Mesangial cell (primary cell): ENCODE results near the gene KRTAP5-6. TPM values are rescaled to one million over a fixed set of nuclear protein-coding genes. Genes with fewer than 3 reads are reported as not detected.

Source experiments
- total RNA-seq: library from RNA; depleted of rRNA; stranded (reverse); fragments of >200 nt; gene quantifications from 2 replicates; pipeline ENCODE4 v1.2.3, GENCODE V29; 2015

Gene KRTAP5-6
- total RNA-seq = not detected in 2 replicates

GRCh38 chr11:1696608-1697570 lies at the start of gene KRTAP5-6:
TSS of gene KRTAP5-6 (plus strand) at chr11:1697195. CDS start at chr11:1697246, 51 bp downstream.

Other genes with a start within 250 kb of the KRTAP5-6 start
- gene MOB2, start 210.4 kb upstream of the KRTAP5-6 start, total RNA-seq = 14.8 and 25.4 TPM in 2 replicates
- gene DUSP8, start 124.9 kb upstream of the KRTAP5-6 start, total RNA-seq = 5.7 and 8.4 TPM in 2 replicates
- not detected in 2 replicates for gene KRTAP5-1, start 111.9 kb upstream of the KRTAP5-6 start, total RNA-seq
- not detected in 2 replicates for gene KRTAP5-2, start 98.9 kb upstream of the KRTAP5-6 start, total RNA-seq
- not detected in 2 replicates for gene KRTAP5-3, start 88.7 kb upstream of the KRTAP5-6 start, total RNA-seq
- not detected in 2 replicates for gene KRTAP5-4, start 75.1 kb upstream of the KRTAP5-6 start, total RNA-seq
- gene KRTAP5-5, start 67.4 kb upstream of the KRTAP5-6 start, total RNA-seq = not detected in 2 replicates
- 2.9 TPM in 1 of 2 replicates, not detected in the other for gene IFITM10, start 53.4 kb downstream of the KRTAP5-6 start, total RNA-seq
- gene CTSD, start 66.7 kb downstream of the KRTAP5-6 start, total RNA-seq = 202 and 1,024 TPM in 2 replicates
- 2.0 TPM in 1 of 2 replicates, not detected in the other for gene SYT8, start 137.8 kb downstream of the KRTAP5-6 start, total RNA-seq
- gene TNNI2, start 141.8 kb downstream of the KRTAP5-6 start, total RNA-seq = not detected in 2 replicates
- 0.33 and 5.6 TPM in 2 replicates for gene LSP1, start 155.9 kb downstream of the KRTAP5-6 start, total RNA-seq
- gene PRR33, start 194.7 kb downstream of the KRTAP5-6 start, total RNA-seq = not detected in 2 replicates
- gene TNNT3, start 222.5 kb downstream of the KRTAP5-6 start, total RNA-seq = not detected in 2 replicates